ENCODE measurements around the gene LRP1B. TPM values are rescaled to one million over a fixed set of nuclear protein-coding genes. Genes with fewer than 3 reads are reported as not detected.

Gene LRP1B
- total RNA-seq, 1 donor from 2014 or later: not detected

- no peak overlapping the region for H3K4me3 Mint-ChIP-seq (ENCODE audit: low read depth)
- no peaks in the 10 kb centered on the region for H3K4me1 Mint-ChIP-seq (ENCODE audit: low read depth)
- intact Hi-C loops (cut with micrococcal nuclease): no loop called here
- no peak for DNase-seq (ENCODE audit: low spot score)
- no peak overlapping the region for H3K27ac Mint-ChIP-seq
- no peaks in the 10 kb centered on the region for H3K27me3 Mint-ChIP-seq (ENCODE audit: low read depth)
- peaks cover 14% of the 10 kb centered on the region for H3K9me3 Mint-ChIP-seq
- H3K36me3 Mint-ChIP-seq (ENCODE audit: low read depth): no peaks in the 10 kb centered on the region
These were observed 201.2 kb downstream of the LRP1B start for GRCh38 chr2:141929331-141930252.

GRCh38 chr2:141928476-141928875 lies 202.3 kb downstream of the LRP1B start:
- Mint-ChIP-seq H3K4me1 (ENCODE audit: low read depth) (no peaks in the 10 kb centered on the region), H3K4me3 (ENCODE audit: low read depth) (no peak overlapping the region), H3K36me3 (ENCODE audit: low read depth) (no peaks in the 10 kb centered on the region), H3K9me3 (peaks cover 14% of the 10 kb centered on the region), H3K27me3 (ENCODE audit: low read depth) (no peaks in the 10 kb centered on the region), H3K27ac (no peak overlapping the region)
- intact Hi-C loops (cut with micrococcal nuclease): no loop called here
- no peak for DNase-seq (ENCODE audit: low spot score)

- Mint-ChIP-seq H3K4me3 (ENCODE audit: low read depth) (no peak overlapping the region), H3K27ac (no peak overlapping the region), H3K36me3 (ENCODE audit: low read depth) (no peaks in the 10 kb centered on the region), H3K9me3 (peaks cover 14% of the 10 kb centered on the region), H3K4me1 (ENCODE audit: low read depth) (no peaks in the 10 kb centered on the region), H3K27me3 (ENCODE audit: low read depth) (no peaks in the 10 kb centered on the region)
- intact Hi-C loops (cut with micrococcal nuclease): no loop called here
- no peak for DNase-seq (ENCODE audit: low spot score)
These were observed 203.3 kb downstream of the LRP1B start for GRCh38 chr2:141927536-141927935.

GRCh38 chr2:141925511-141925910 lies 205.3 kb downstream of the LRP1B start:
- no peak for DNase-seq (ENCODE audit: low spot score)
- Mint-ChIP-seq H3K36me3 (ENCODE audit: low read depth) (no peaks in the 10 kb centered on the region), H3K4me3 (ENCODE audit: low read depth) (no peak overlapping the region), H3K27me3 (ENCODE audit: low read depth) (no peaks in the 10 kb centered on the region), H3K9me3 (peaks cover 9% of the 10 kb centered on the region), H3K4me1 (ENCODE audit: low read depth) (no peaks in the 10 kb centered on the region), H3K27ac (no peak overlapping the region)
- intact Hi-C loops (cut with micrococcal nuclease): no loop called here

GRCh38 chr2:141923657-141924056 lies 207.2 kb downstream of the LRP1B start:
- Mint-ChIP-seq H3K4me1 (ENCODE audit: low read depth) (no peaks in the 10 kb centered on the region), H3K36me3 (ENCODE audit: low read depth) (no peaks in the 10 kb centered on the region), H3K27ac (no peak overlapping the region), H3K9me3 (peaks cover 9% of the 10 kb centered on the region), H3K4me3 (ENCODE audit: low read depth) (no peak overlapping the region), H3K27me3 (ENCODE audit: low read depth) (no peaks in the 10 kb centered on the region)
- DNase-seq (ENCODE audit: low spot score): no peak
- intact Hi-C loops (cut with micrococcal nuclease): no loop called here

GRCh38 chr2:141911485-141912066 lies 219.2 kb downstream of the LRP1B start:
- Mint-ChIP-seq H3K9me3 (peaks cover 12% of the 10 kb centered on the region), H3K36me3 (ENCODE audit: low read depth) (no peaks in the 10 kb centered on the region), H3K27me3 (ENCODE audit: low read depth) (no peaks in the 10 kb centered on the region), H3K4me1 (ENCODE audit: low read depth) (no peaks in the 10 kb centered on the region), H3K4me3 (ENCODE audit: low read depth) (no peak overlapping the region), H3K27ac (no peak overlapping the region)
- intact Hi-C loops (cut with micrococcal nuclease): no loop called here
- no peak for DNase-seq (ENCODE audit: low spot score)

- H3K27me3 Mint-ChIP-seq (ENCODE audit: low read depth): no peaks in the 10 kb centered on the region
- no peak for DNase-seq (ENCODE audit: low spot score)
- H3K4me1 Mint-ChIP-seq (ENCODE audit: low read depth): no peaks in the 10 kb centered on the region
- intact Hi-C loops (cut with micrococcal nuclease): no loop called here
- H3K4me3 Mint-ChIP-seq (ENCODE audit: low read depth): no peak overlapping the region
- no peaks in the 10 kb centered on the region for H3K9me3 Mint-ChIP-seq
- no peaks in the 10 kb centered on the region for H3K36me3 Mint-ChIP-seq (ENCODE audit: low read depth)
- H3K27ac Mint-ChIP-seq: no peak overlapping the region
These were observed 224.1 kb downstream of the LRP1B start for GRCh38 chr2:141906678-141907077.

GRCh38 chr2:141900826-141901225 lies 230.0 kb downstream of the LRP1B start:
- Mint-ChIP-seq H3K9me3 (no peaks in the 10 kb centered on the region), H3K4me1 (ENCODE audit: low read depth) (no peaks in the 10 kb centered on the region), H3K36me3 (ENCODE audit: low read depth) (no peaks in the 10 kb centered on the region), H3K27ac (no peak overlapping the region), H3K4me3 (ENCODE audit: low read depth) (no peak overlapping the region), H3K27me3 (ENCODE audit: low read depth) (no peaks in the 10 kb centered on the region)
- no peak for DNase-seq (ENCODE audit: low spot score)
- intact Hi-C loops (cut with micrococcal nuclease): no loop called here

- Mint-ChIP-seq H3K27ac (no peak overlapping the region), H3K4me3 (ENCODE audit: low read depth) (no peak overlapping the region), H3K9me3 (no peaks in the 10 kb centered on the region), H3K36me3 (ENCODE audit: low read depth) (no peaks in the 10 kb centered on the region), H3K4me1 (ENCODE audit: low read depth) (no peaks in the 10 kb centered on the region), H3K27me3 (ENCODE audit: low read depth) (no peaks in the 10 kb centered on the region)
- DNase-seq (ENCODE audit: low spot score): no peak
- intact Hi-C loops (cut with micrococcal nuclease): no loop called here
These were observed 231.1 kb downstream of the LRP1B start for GRCh38 chr2:141899740-141900139.

GRCh38 chr2:141889788-141890187 lies 241.0 kb downstream of the LRP1B start:
- Mint-ChIP-seq H3K27me3 (ENCODE audit: low read depth) (no peaks in the 10 kb centered on the region), H3K36me3 (ENCODE audit: low read depth) (no peaks in the 10 kb centered on the region)

GRCh38 chr2:141888987-141889555 lies 241.7 kb downstream of the LRP1B start:
- DNase-seq (ENCODE audit: low spot score): no peak
- H3K27me3 Mint-ChIP-seq (ENCODE audit: low read depth): no peaks in the 10 kb centered on the region
- no peaks in the 10 kb centered on the region for H3K4me1 Mint-ChIP-seq (ENCODE audit: low read depth)
- H3K36me3 Mint-ChIP-seq (ENCODE audit: low read depth): no peaks in the 10 kb centered on the region
- intact Hi-C loops (cut with micrococcal nuclease): no loop called here
- peaks cover 17% of the 10 kb centered on the region for H3K9me3 Mint-ChIP-seq
- no peak overlapping the region for H3K4me3 Mint-ChIP-seq (ENCODE audit: low read depth)
- H3K27ac Mint-ChIP-seq: no peak overlapping the region

More at GRCh38 chr2:141889788-141890187, 241.0 kb downstream of the LRP1B start:
- no peak overlapping the region for H3K27ac Mint-ChIP-seq
- DNase-seq (ENCODE audit: low spot score): no peak
- no peak overlapping the region for H3K4me3 Mint-ChIP-seq (ENCODE audit: low read depth)
- intact Hi-C loops (cut with micrococcal nuclease): no loop called here
- H3K4me1 Mint-ChIP-seq (ENCODE audit: low read depth): no peaks in the 10 kb centered on the region
- peaks cover 13% of the 10 kb centered on the region for H3K9me3 Mint-ChIP-seq

- intact Hi-C loops (cut with micrococcal nuclease): no loop called here
- H3K27ac Mint-ChIP-seq: no peak overlapping the region
- H3K4me1 Mint-ChIP-seq (ENCODE audit: low read depth): no peaks in the 10 kb centered on the region
- no peak for DNase-seq (ENCODE audit: low spot score)
- H3K4me3 Mint-ChIP-seq (ENCODE audit: low read depth): no peak overlapping the region
- H3K36me3 Mint-ChIP-seq (ENCODE audit: low read depth): no peaks in the 10 kb centered on the region
- H3K27me3 Mint-ChIP-seq (ENCODE audit: low read depth): no peaks in the 10 kb centered on the region
- peaks cover 14% of the 10 kb centered on the region for H3K9me3 Mint-ChIP-seq
These were observed 243.5 kb downstream of the LRP1B start for GRCh38 chr2:141887363-141887762.

GRCh38 chr2:141878016-141878415 lies 252.8 kb downstream of the LRP1B start:
- Mint-ChIP-seq H3K4me1 (ENCODE audit: low read depth) (no peaks in the 10 kb centered on the region), H3K9me3 (peaks cover 7% of the 10 kb centered on the region), H3K4me3 (ENCODE audit: low read depth) (no peak overlapping the region), H3K27ac (no peak overlapping the region), H3K27me3 (ENCODE audit: low read depth) (no peaks in the 10 kb centered on the region), H3K36me3 (ENCODE audit: low read depth) (no peaks in the 10 kb centered on the region)
- no peak for DNase-seq (ENCODE audit: low spot score)
- intact Hi-C loops (cut with micrococcal nuclease): no loop called here
